ENCODE measurements around the gene HDAC9.
"Not testable (repeated sequence)": the region's sequence is repeated elsewhere in the genome, so short reads cannot be mapped to it uniquely, and the experiment has no call there.

Gene HDAC9

DNA sequence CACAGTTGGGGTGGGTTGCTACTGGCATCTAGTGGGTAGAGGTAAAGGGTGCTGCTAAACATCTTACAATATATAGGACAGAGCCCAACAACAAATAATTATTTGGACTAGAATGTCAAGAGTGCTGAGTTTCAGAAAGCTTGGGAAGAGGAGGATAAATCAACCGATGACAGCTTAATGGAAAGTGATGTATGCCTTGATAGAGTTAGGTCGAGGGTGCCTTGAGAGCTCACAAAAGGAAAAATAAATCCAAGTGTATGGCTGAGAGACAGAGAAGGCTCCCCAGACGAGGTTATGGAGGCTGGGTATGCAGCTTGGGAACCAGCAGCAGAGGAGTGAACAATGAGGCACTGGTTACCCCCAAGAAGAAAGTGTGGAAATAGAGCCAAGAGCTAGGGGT lies 211.1 kb downstream of the HDAC9 start:
- no peak for DNase-seq (ENCODE audit: low read depth)
- TF ChIP-seq, protein P1, sequence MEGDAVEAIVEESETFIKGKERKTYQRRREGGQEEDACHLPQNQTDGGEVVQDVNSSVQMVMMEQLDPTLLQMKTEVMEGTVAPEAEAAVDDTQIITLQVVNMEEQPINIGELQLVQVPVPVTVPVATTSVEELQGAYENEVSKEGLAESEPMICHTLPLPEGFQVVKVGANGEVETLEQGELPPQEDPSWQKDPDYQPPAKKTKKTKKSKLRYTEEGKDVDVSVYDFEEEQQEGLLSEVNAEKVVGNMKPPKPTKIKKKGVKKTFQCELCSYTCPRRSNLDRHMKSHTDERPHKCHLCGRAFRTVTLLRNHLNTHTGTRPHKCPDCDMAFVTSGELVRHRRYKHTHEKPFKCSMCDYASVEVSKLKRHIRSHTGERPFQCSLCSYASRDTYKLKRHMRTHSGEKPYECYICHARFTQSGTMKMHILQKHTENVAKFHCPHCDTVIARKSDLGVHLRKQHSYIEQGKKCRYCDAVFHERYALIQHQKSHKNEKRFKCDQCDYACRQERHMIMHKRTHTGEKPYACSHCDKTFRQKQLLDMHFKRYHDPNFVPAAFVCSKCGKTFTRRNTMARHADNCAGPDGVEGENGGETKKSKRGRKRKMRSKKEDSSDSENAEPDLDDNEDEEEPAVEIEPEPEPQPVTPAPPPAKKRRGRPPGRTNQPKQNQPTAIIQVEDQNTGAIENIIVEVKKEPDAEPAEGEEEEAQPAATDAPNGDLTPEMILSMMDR (IDR thresholded peaks at IDR 0.05; ENCODE audit: control insufficient read depth, insufficient read depth, low read depth, low read length, missing control alignments): no peak
- H3K4me3 ChIP-seq (ENCODE audit: control insufficient read depth, low read depth, low read length): no peak overlapping the region

DNA sequence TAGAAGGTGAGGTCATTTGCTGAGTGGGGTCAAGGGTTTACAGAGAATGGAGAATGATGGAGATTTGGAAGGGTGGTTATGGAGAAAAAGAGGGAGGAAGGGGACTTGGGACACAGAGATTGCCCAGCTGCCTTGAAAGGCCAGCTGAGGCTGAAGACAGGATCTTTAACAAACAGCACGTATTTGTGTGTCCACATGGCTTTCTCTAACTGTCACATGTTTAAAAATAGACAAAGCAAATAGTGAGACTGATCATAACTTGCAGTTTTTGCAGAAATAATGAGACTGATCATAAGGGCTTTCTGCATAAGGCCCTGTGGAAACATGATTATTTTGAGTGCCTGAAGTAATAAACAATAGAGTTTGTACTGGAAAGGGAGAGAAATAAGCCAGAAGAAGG lies 212.7 kb downstream of the HDAC9 start:
- no peak for DNase-seq (ENCODE audit: low read depth)
- no peak overlapping the region for H3K4me3 ChIP-seq (ENCODE audit: control insufficient read depth, low read depth, low read length)
- TF ChIP-seq, protein P1 (IDR thresholded peaks at IDR 0.05; ENCODE audit: control insufficient read depth, insufficient read depth, low read depth, low read length, missing control alignments): no peak

DNA sequence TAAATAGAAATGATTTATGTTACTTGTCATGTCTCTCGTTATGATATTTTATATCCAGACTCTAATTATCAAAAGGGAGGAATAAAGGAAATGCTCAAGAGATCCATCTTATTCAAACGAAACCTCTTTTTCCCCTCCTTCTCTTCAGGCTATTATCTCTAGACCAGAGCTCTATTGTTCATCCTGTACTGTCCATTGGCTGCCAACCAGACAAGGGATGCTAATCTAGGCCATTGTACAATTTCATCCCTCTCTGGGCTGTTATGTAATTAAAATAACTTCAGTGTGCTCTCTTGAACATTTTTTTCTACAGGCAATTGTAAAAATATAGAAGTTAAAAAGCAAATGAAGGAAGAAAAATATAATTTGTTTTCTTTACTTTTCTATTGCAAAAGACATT lies 220.4 kb downstream of the HDAC9 start:
- TF ChIP-seq, protein P1 (IDR thresholded peaks at IDR 0.05; ENCODE audit: control insufficient read depth, insufficient read depth, low read depth, low read length, missing control alignments): no peak
- no peak for DNase-seq (ENCODE audit: low read depth)
- H3K4me3 ChIP-seq (ENCODE audit: control insufficient read depth, low read depth, low read length): no peak overlapping the region

DNA sequence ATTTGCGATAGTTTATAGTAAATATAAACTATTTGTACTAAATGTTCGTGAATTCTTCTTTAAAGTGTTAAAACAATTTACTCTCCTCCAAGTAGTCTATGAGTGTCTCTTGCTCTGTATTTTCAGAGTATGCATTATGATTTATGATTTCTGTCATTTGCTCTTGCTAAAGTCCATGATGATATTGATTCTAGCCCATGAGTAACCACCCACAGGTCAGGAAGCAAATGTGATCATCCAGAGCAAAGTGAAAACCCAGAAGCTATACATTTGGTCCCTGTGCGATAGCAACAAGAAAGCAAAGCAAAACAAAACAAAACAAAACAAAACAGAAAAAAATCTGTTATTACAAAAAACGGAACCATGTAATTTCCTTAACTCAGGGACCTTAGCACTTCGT lies 225.9 kb downstream of the HDAC9 start:
- TF ChIP-seq, protein P1 (IDR thresholded peaks at IDR 0.05; ENCODE audit: control insufficient read depth, insufficient read depth, low read depth, low read length, missing control alignments): no peak
- no peak for DNase-seq (ENCODE audit: low read depth)

DNA sequence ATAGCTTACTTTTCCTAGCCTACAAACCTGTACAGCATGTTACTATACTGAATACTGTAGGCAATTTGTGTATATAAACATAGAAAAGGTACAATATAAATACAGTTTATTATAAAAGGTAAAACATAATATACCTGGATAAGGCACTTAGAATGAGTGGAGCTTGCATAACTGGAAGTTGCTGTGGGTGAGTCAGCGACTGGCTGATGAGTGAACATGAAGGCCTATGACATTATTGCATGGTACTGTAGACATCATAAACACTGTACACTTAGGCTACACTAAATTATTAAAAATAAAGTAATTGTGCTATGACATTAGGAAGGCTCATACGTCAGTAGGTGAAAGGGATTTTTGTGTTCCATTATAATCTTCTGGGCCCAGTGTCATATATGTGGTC lies 228.8 kb downstream of the HDAC9 start:
- TF ChIP-seq, protein P1 (IDR thresholded peaks at IDR 0.05; ENCODE audit: control insufficient read depth, insufficient read depth, low read depth, low read length, missing control alignments): no peak
- no peak overlapping the region for H3K4me3 ChIP-seq (ENCODE audit: control insufficient read depth, low read depth, low read length)
- no peak for DNase-seq (ENCODE audit: low read depth)

More for the DNA sequence above, 225.9 kb downstream of the HDAC9 start:
- no peak overlapping the region for H3K4me3 ChIP-seq (ENCODE audit: control insufficient read depth, low read depth, low read length)

DNA sequence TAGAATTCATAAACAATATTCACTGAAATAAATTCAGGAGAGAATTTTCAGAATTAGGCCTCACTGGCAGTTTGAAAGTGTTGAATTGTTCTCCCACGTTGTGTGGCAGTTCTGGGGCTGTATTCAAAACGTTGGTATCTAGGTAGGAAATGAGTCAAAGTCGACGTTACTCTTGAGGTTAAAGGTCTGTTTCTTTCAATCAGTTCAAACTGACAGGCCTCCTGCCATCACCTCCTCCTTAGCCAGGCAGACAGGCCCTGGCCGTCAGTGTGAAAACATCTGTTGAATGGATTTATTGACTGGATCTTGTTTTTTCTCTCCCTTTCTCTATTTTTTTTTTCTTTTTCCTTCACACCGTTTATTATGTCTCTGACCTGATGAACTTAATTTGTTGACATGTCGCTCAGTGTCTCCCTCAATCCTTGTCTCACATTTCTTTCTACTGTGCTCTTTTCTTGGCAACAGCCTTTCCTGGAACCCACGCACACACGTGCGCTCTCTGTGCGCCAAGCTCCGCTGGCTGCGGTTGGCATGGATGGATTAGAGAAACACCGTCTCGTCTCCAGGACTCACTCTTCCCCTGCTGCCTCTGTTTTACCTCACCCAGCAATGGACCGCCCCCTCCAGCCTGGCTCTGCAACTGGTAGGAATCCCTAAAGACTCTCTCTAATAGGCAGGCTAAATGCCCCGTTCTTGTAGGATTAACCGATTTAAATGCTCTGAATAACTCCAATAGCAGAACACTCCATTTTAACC lies 231.7 kb downstream of the HDAC9 start:
- no peak for DNase-seq (ENCODE audit: low read depth)
- TF ChIP-seq, protein P1 (IDR thresholded peaks at IDR 0.05; ENCODE audit: control insufficient read depth, insufficient read depth, low read depth, low read length, missing control alignments): no peak
- H3K4me3 ChIP-seq (ENCODE audit: control insufficient read depth, low read depth, low read length): no peak overlapping the region

DNA sequence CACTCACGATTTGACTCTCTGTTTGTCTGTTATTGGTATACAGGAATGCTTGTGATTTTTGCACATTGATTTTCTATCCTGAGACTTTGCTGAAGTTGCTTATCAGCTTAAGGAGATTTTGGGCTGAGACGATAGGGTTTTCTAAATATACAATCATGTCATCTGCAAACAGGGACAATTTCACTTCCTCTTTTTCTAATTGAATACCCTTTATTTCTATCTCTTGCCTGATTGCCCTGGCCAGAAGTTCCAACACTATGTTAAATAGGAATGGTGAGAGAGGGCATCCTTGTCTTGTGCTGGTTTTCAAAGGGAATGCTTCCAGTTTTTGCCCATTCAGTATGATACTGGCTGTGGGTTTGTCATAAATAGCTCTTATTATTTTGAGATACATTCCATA lies 240.5 kb downstream of the HDAC9 start:
- not testable (repeated sequence) for H3K4me3 ChIP-seq (ENCODE audit: control insufficient read depth, low read depth, low read length); DNase-seq (ENCODE audit: low read depth)
